ENCODE results near the gene ANXA2. TPM values are rescaled to one million over a fixed set of nuclear protein-coding genes. Genes with fewer than 3 reads are reported as not detected.

Gene ANXA2
- total RNA-seq, 1 experiment from 2014 or later: 6.7 TPM

GRCh38 chr15:60396100-60396499, 1.7 kb downstream of the ANXA2 start:
- Histone ChIP-seq H3K9ac (ENCODE audit: low read length) (no peak overlapping the region), H3K27me3 (ENCODE audit: low read length) (no peaks in the 10 kb centered on the region), H3K36me3 (ENCODE audit: insufficient read depth, low read length) (no peaks in the 10 kb centered on the region), H3K9me2 (replicated peaks; ENCODE audit: insufficient read depth, low read length) (no peaks in the 10 kb centered on the region), H3K4me3 (ENCODE audit: low read length) (no peak overlapping the region), H3K9me3 (ENCODE audit: low read length) (no peaks in the 10 kb centered on the region), H4K20me1 (ENCODE audit: insufficient read depth, low read depth, low read length) (no peaks in the 10 kb centered on the region), H3K79me2 (ENCODE audit: low read length) (no peaks in the 10 kb centered on the region), H3K27ac (ENCODE audit: low read length) (no peak overlapping the region), H2AFZ (ENCODE audit: low read length) (no peak overlapping the region), H3K4me1 (ENCODE audit: low read length) (peaks cover 18% of the 10 kb centered on the region), H3K4me2 (ENCODE audit: low read depth, low read length, poor library complexity, severe bottlenecking) (no peak overlapping the region)
- DNase-seq: no peak

GRCh38 chr15:60395276-60396011, 2.3 kb downstream of the ANXA2 start:
- H4K20me1 ChIP-seq (ENCODE audit: insufficient read depth, low read depth, low read length): no peaks in the 10 kb centered on the region
- H3K27ac ChIP-seq (ENCODE audit: low read length): no peak overlapping the region
- no peaks in the 10 kb centered on the region for H3K9me3 ChIP-seq (ENCODE audit: low read length)
- H3K27me3 ChIP-seq (ENCODE audit: low read length): no peaks in the 10 kb centered on the region
- H3K9me2 ChIP-seq (replicated peaks; ENCODE audit: insufficient read depth, low read length): no peaks in the 10 kb centered on the region
- H3K79me2 ChIP-seq (ENCODE audit: low read length): no peaks in the 10 kb centered on the region
- no peak overlapping the region for H3K9ac ChIP-seq (ENCODE audit: low read length)
- no peaks in the 10 kb centered on the region for H3K36me3 ChIP-seq (ENCODE audit: insufficient read depth, low read length)
- no peak overlapping the region for H3K4me2 ChIP-seq (ENCODE audit: low read depth, low read length, poor library complexity, severe bottlenecking)
- no peak for DNase-seq
- H3K4me1 ChIP-seq (ENCODE audit: low read length): peaks cover 18% of the 10 kb centered on the region
- H2AFZ ChIP-seq (ENCODE audit: low read length): no peak overlapping the region
- no peak overlapping the region for H3K4me3 ChIP-seq (ENCODE audit: low read length)

- peaks cover 18% of the 10 kb centered on the region for H3K4me1 ChIP-seq (ENCODE audit: low read length)
These were observed 3.1 kb downstream of the ANXA2 start for GRCh38 chr15:60394689-60395097.

GRCh38 chr15:60392986-60393790, 4.6 kb downstream of the ANXA2 start:
- H3K36me3 ChIP-seq (ENCODE audit: insufficient read depth, low read length): no peaks in the 10 kb centered on the region
- no peak overlapping the region for H2AFZ ChIP-seq (ENCODE audit: low read length)
- H4K20me1 ChIP-seq (ENCODE audit: insufficient read depth, low read depth, low read length): no peaks in the 10 kb centered on the region
- H3K9me2 ChIP-seq (replicated peaks; ENCODE audit: insufficient read depth, low read length): no peaks in the 10 kb centered on the region
- no peak overlapping the region for H3K4me2 ChIP-seq (ENCODE audit: low read depth, low read length, poor library complexity, severe bottlenecking)
- H3K79me2 ChIP-seq (ENCODE audit: low read length): no peaks in the 10 kb centered on the region
- no peak overlapping the region for H3K4me3 ChIP-seq (ENCODE audit: low read length)
- DNase-seq: no peak
- H3K9ac ChIP-seq (ENCODE audit: low read length): no peak overlapping the region
- no peaks in the 10 kb centered on the region for H3K9me3 ChIP-seq (ENCODE audit: low read length)
- no peak overlapping the region for H3K27ac ChIP-seq (ENCODE audit: low read length)
- H3K4me1 ChIP-seq (ENCODE audit: low read length): peaks cover 14% of the 10 kb centered on the region
- no peaks in the 10 kb centered on the region for H3K27me3 ChIP-seq (ENCODE audit: low read length)

More at GRCh38 chr15:60394689-60395097, 3.1 kb downstream of the ANXA2 start:
- Histone ChIP-seq H3K79me2 (ENCODE audit: low read length) (no peaks in the 10 kb centered on the region), H3K9ac (ENCODE audit: low read length) (no peak overlapping the region), H3K27me3 (ENCODE audit: low read length) (no peaks in the 10 kb centered on the region), H4K20me1 (ENCODE audit: insufficient read depth, low read depth, low read length) (no peaks in the 10 kb centered on the region), H3K4me2 (ENCODE audit: low read depth, low read length, poor library complexity, severe bottlenecking) (no peak overlapping the region), H2AFZ (ENCODE audit: low read length) (no peak overlapping the region), H3K4me3 (ENCODE audit: low read length) (no peak overlapping the region), H3K27ac (ENCODE audit: low read length) (no peak overlapping the region), H3K9me2 (replicated peaks; ENCODE audit: insufficient read depth, low read length) (no peaks in the 10 kb centered on the region), H3K9me3 (ENCODE audit: low read length) (no peaks in the 10 kb centered on the region), H3K36me3 (ENCODE audit: insufficient read depth, low read length) (no peaks in the 10 kb centered on the region)
- DNase-seq: no peak

- H3K9me3 ChIP-seq (ENCODE audit: low read length): no peaks in the 10 kb centered on the region
- no peaks in the 10 kb centered on the region for H3K79me2 ChIP-seq (ENCODE audit: low read length)
- H3K36me3 ChIP-seq (ENCODE audit: insufficient read depth, low read length): no peaks in the 10 kb centered on the region
- no peak overlapping the region for H3K4me2 ChIP-seq (ENCODE audit: low read depth, low read length, poor library complexity, severe bottlenecking)
- H3K9me2 ChIP-seq (replicated peaks; ENCODE audit: insufficient read depth, low read length): no peaks in the 10 kb centered on the region
- no peak overlapping the region for H3K27ac ChIP-seq (ENCODE audit: low read length)
- H3K27me3 ChIP-seq (ENCODE audit: low read length): no peaks in the 10 kb centered on the region
- no peak for DNase-seq
- H3K9ac ChIP-seq (ENCODE audit: low read length): no peak overlapping the region
- H4K20me1 ChIP-seq (ENCODE audit: insufficient read depth, low read depth, low read length): no peaks in the 10 kb centered on the region
- H3K4me3 ChIP-seq (ENCODE audit: low read length): no peak overlapping the region
- no peak overlapping the region for H2AFZ ChIP-seq (ENCODE audit: low read length)
- peaks cover 10% of the 10 kb centered on the region for H3K4me1 ChIP-seq (ENCODE audit: low read length)
These were observed 5.2 kb downstream of the ANXA2 start for GRCh38 chr15:60392601-60392985.

GRCh38 chr15:60391722-60392315, 6.0 kb downstream of the ANXA2 start:
- Histone ChIP-seq H3K79me2 (ENCODE audit: low read length) (no peaks in the 10 kb centered on the region), H3K36me3 (ENCODE audit: insufficient read depth, low read length) (no peaks in the 10 kb centered on the region), H3K4me2 (ENCODE audit: low read depth, low read length, poor library complexity, severe bottlenecking) (no peak overlapping the region), H4K20me1 (ENCODE audit: insufficient read depth, low read depth, low read length) (no peaks in the 10 kb centered on the region), H3K9me3 (ENCODE audit: low read length) (no peaks in the 10 kb centered on the region), H3K4me1 (ENCODE audit: low read length) (peaks cover 2% of the 10 kb centered on the region), H3K9ac (ENCODE audit: low read length) (no peak overlapping the region), H3K27me3 (ENCODE audit: low read length) (no peaks in the 10 kb centered on the region), H3K4me3 (ENCODE audit: low read length) (no peak overlapping the region), H3K9me2 (replicated peaks; ENCODE audit: insufficient read depth, low read length) (no peaks in the 10 kb centered on the region), H2AFZ (ENCODE audit: low read length) (no peak overlapping the region), H3K27ac (ENCODE audit: low read length) (no peak overlapping the region)
- DNase-seq: no peak

GRCh38 chr15:60390871-60391501, 6.8 kb downstream of the ANXA2 start:
- H3K27me3 ChIP-seq (ENCODE audit: low read length): no peaks in the 10 kb centered on the region
- H3K9me2 ChIP-seq (replicated peaks; ENCODE audit: insufficient read depth, low read length): no peaks in the 10 kb centered on the region
- H3K9ac ChIP-seq (ENCODE audit: low read length): no peak overlapping the region
- no peak overlapping the region for H2AFZ ChIP-seq (ENCODE audit: low read length)
- no peaks in the 10 kb centered on the region for H3K36me3 ChIP-seq (ENCODE audit: insufficient read depth, low read length)
- no peaks in the 10 kb centered on the region for H4K20me1 ChIP-seq (ENCODE audit: insufficient read depth, low read depth, low read length)
- no peaks in the 10 kb centered on the region for H3K79me2 ChIP-seq (ENCODE audit: low read length)
- no peaks in the 10 kb centered on the region for H3K9me3 ChIP-seq (ENCODE audit: low read length)
- no peaks in the 10 kb centered on the region for H3K4me1 ChIP-seq (ENCODE audit: low read length)
- no peak overlapping the region for H3K4me3 ChIP-seq (ENCODE audit: low read length)
- no peak overlapping the region for H3K4me2 ChIP-seq (ENCODE audit: low read depth, low read length, poor library complexity, severe bottlenecking)
- DNase-seq: no peak
- H3K27ac ChIP-seq (ENCODE audit: low read length): no peak overlapping the region

- Histone ChIP-seq H3K9me2 (replicated peaks; ENCODE audit: insufficient read depth, low read length) (no peaks in the 10 kb centered on the region), H3K9me3 (ENCODE audit: low read length) (no peaks in the 10 kb centered on the region), H3K4me2 (ENCODE audit: low read depth, low read length, poor library complexity, severe bottlenecking) (no peak overlapping the region), H3K9ac (ENCODE audit: low read length) (no peak overlapping the region), H2AFZ (ENCODE audit: low read length) (no peak overlapping the region), H3K27me3 (ENCODE audit: low read length) (no peaks in the 10 kb centered on the region), H4K20me1 (ENCODE audit: insufficient read depth, low read depth, low read length) (no peaks in the 10 kb centered on the region), H3K79me2 (ENCODE audit: low read length) (no peaks in the 10 kb centered on the region), H3K4me3 (ENCODE audit: low read length) (no peak overlapping the region), H3K4me1 (ENCODE audit: low read length) (no peaks in the 10 kb centered on the region), H3K36me3 (ENCODE audit: insufficient read depth, low read length) (no peaks in the 10 kb centered on the region), H3K27ac (ENCODE audit: low read length) (no peak overlapping the region)
- no peak for DNase-seq
These were observed 7.6 kb downstream of the ANXA2 start for GRCh38 chr15:60390231-60390630.

All from Karpas-422 (cell line).